ENCODE measurements around the gene PANK2. TPM values are rescaled to one million over a fixed set of nuclear protein-coding genes. Genes with fewer than 3 reads are reported as not detected.

Gene PANK2
- total RNA-seq, 3 donors from 2014 or later = 27.6 to 42.3 (median 29.6) TPM

GRCh38 chr20:3900187-3900604 is 11.0 kb downstream of the PANK2 start:
- intact Hi-C loops (cut with DNase I, micrococcal nuclease) = no loop called here
- DNase-seq = no peak
- no peak for TF ChIP-seq CTCF (IDR thresholded peaks at IDR 0.05)
- H3K9me3 ChIP-seq = no peaks in the 10 kb centered on the region
- H3K4me3 ChIP-seq = no peak overlapping the region
- no peak for ATAC-seq
- peaks cover 23% of the 10 kb centered on the region for H3K4me1 ChIP-seq (ENCODE audit: low read depth)
- no peaks in the 10 kb centered on the region for H3K36me3 ChIP-seq (ENCODE audit: low read depth)

GRCh38 chr20:3901028-3901705 is 12.0 kb downstream of the PANK2 start:
- intact Hi-C loops (cut with DNase I, micrococcal nuclease) = no loop called here
- DNase-seq (no peak), ATAC-seq (no peak)
- Histone ChIP-seq H3K4me1 (ENCODE audit: low read depth) (peaks cover 22% of the 10 kb centered on the region), H3K9me3 (no peaks in the 10 kb centered on the region), H3K4me3 (no peak overlapping the region), H3K36me3 (ENCODE audit: low read depth) (no peaks in the 10 kb centered on the region)
- TF ChIP-seq CTCF (IDR thresholded peaks at IDR 0.05) = no peak

- Histone ChIP-seq H3K4me1 (ENCODE audit: low read depth) (peaks cover 20% of the 10 kb centered on the region), H3K36me3 (ENCODE audit: low read depth) (no peaks in the 10 kb centered on the region), H3K4me3 (no peak overlapping the region), H3K9me3 (no peaks in the 10 kb centered on the region)
- TF ChIP-seq CTCF (IDR thresholded peaks at IDR 0.05) = no peak
- ATAC-seq = no peak
- intact Hi-C loops (cut with DNase I, micrococcal nuclease) = no loop called here
- no peak for DNase-seq
Observed at GRCh38 chr20:3901706-3902440, 12.7 kb downstream of the PANK2 start.

- H3K36me3 ChIP-seq (ENCODE audit: low read depth) = no peaks in the 10 kb centered on the region
- H3K4me3 ChIP-seq = no peak overlapping the region
- intact Hi-C loops (cut with DNase I, micrococcal nuclease) = no loop called here
- no peaks in the 10 kb centered on the region for H3K9me3 ChIP-seq
- H3K4me1 ChIP-seq (ENCODE audit: low read depth) = peaks cover 20% of the 10 kb centered on the region
- DNase-seq (no peak), ATAC-seq (no peak)
- no peak for TF ChIP-seq CTCF (IDR thresholded peaks at IDR 0.05)
Observed at GRCh38 chr20:3902446-3902845, 13.3 kb downstream of the PANK2 start.

GRCh38 chr20:3904224-3904623 is 15.0 kb downstream of the PANK2 start:
- H3K36me3 ChIP-seq (ENCODE audit: low read depth) = no peaks in the 10 kb centered on the region
- H3K4me3 ChIP-seq = no peak overlapping the region
- intact Hi-C loops (cut with DNase I, micrococcal nuclease) = no loop called here
- H3K9me3 ChIP-seq = no peaks in the 10 kb centered on the region
- ATAC-seq (no peak), DNase-seq (no peak)
- TF ChIP-seq CTCF (IDR thresholded peaks at IDR 0.05) = no peak
- peaks cover 17% of the 10 kb centered on the region for H3K4me1 ChIP-seq (ENCODE audit: low read depth)

Data from mucosa of descending colon (tissue), 3 donors.